K562 (cell line): ENCODE data around the gene RESF1.

Experiments
- RAD21 ChIP-seq, 2 experiments: fragments of 250-450 bp in 1 of 2; fragments of 450-650 bp in 1 of 2; sonication (Bioruptor Pico) in 1 of 2; formaldehyde crosslinking in 1 of 2; IDR thresholded peaks in 1 of 2; conservative IDR thresholded peaks in 1 of 2; 2 replicates each; pipeline versions ENCODE4 v1.4.0 to v1.8.0; 2020 to 2022; ENCODE audit warnings: mild to moderate bottlenecking in 2 of 2, moderate library complexity in 1 of 2
- ZNF830 ChIP-seq: fragments of 250-450 bp; sonication (Bioruptor Pico); IDR thresholded peaks from 2 replicates; pipeline ENCODE4 v1.5.0; 2021; ENCODE audit warnings: mild to moderate bottlenecking

DNA sequence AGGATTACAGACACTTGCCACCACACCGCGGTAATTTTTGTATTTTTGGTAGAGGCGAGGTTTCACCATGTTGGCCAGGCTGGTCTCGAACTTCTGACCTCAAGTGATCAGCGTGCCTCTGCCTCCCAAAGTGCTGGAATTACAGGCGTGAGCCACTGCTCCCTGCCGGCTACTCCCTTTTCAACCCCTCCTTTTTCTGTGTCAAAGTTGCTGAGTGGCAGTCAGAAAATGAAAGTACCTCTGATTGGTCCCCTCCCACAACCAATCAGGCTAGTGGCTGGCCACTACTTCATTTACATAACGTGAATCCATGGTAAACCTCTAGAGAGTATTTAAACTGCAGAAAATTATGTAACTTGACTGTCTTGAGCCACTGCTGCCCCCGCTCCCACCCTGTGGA lies 5.9 kb downstream of the RESF1 start:
- no peak for TF ChIP-seq RAD21 (CRISPR knock-in tag; conservative IDR thresholded peaks at IDR 0.05 in 1 of 2, IDR thresholded peaks at IDR 0.05 in 1 of 2)
- no peak for TF ChIP-seq ZNF830 (CRISPR knock-in tag)
